HepG2 (cell line): ENCODE results near the gene RAB40C. TPM values are rescaled to one million over a fixed set of nuclear protein-coding genes. Genes with fewer than 3 reads are reported as not detected.
A peak's percentile ranks its signal among the peaks of the same experiment; 100 is the strongest.

Experiments
- AHDC1 ChIP-seq: sonication (generic); formaldehyde crosslinking; IDR thresholded peaks from 2 replicates; pipeline ENCODE4 v1.5.1; 2020; ENCODE audit warnings: mild to moderate bottlenecking, missing genetic modification reagents, borderline replicate concordance
- NONO ChIP-seq, 2 experiments: fragments of 450-650 bp in 1 of 2; sonication (generic) in 1 of 2; formaldehyde crosslinking in 1 of 2; IDR thresholded peaks in 1 of 2; conservative IDR thresholded peaks in 1 of 2; 2 replicates each; pipeline versions ENCODE4 v1.6.1 to v1.8.0; 2017 to 2022; ENCODE audit warnings: mild to moderate bottlenecking in 1 of 2, missing genetic modification reagents in 1 of 2, moderate library complexity in 1 of 2
- ZNF251 ChIP-seq: sonication (generic); formaldehyde crosslinking; IDR thresholded peaks from 2 replicates; pipeline ENCODE4 v1.9.0; 2021; ENCODE audit warnings: mild to moderate bottlenecking, missing genetic modification reagents
- ZNF703 ChIP-seq: sonication (generic); formaldehyde crosslinking; IDR thresholded peaks from 2 replicates; pipeline ENCODE4 v1.5.1; 2020; ENCODE audit warnings: missing genetic modification reagents, mild to moderate bottlenecking, moderate library complexity, borderline replicate concordance
- polyA plus RNA-seq, 8 experiments: library from polyadenylated mRNA; depleted of rRNA in 3 of 8; stranded (reverse) in 7 of 8; unstranded in 1 of 8; fragments of >200 nt; fragmentation: Illumina TruSeq in 4 of 8; extraction: Trizol in 4 of 8; gene quantifications; 2 replicates each; pipeline versions ENCODE4 v1.2.1 to v1.2.3, GENCODE V29; 2011 to 2016; ENCODE audit warnings: low read depth in 4 of 8, missing spikeins in 1 of 8, mixed read lengths in 1 of 8; ENCODE audit not compliant: insufficient read depth in 1 of 8
- total RNA-seq, 5 experiments: library from RNA; depleted of rRNA; stranded (reverse); fragments of >200 nt; fragmentation: Illumina TruSeq; extraction: Trizol; gene quantifications; 2 replicates each; pipeline ENCODE4 v1.2.3, GENCODE V29; 2016; ENCODE audit warnings: low read depth in 1 of 5

The RAB40C gene
- total and polyA plus RNA-seq, 2 of the 13 experiments (the other 11 are each of a cell fraction or from before 2014, with no cell fraction given) = 7.7 to 11.5 TPM

GRCh38 chr16:674968-675883 lies 85.4 kb downstream of the RAB40C start, which contains the start of gene RHBDL1 (continued):
- TF ChIP-seq AHDC1 (no peak), ZNF251 (no peak), NONO (IDR thresholded peaks at IDR 0.05) (no peak), NONO (CRISPR knock-in tag; conservative IDR thresholded peaks at IDR 0.05) (peak; percentile 63; the same call in 1 of the 2 replicates), ZNF703 (CRISPR knock-in tag) (no peak)
